NCI-H146 (cell line): Measurements from ENCODE around the gene WNT10A.

Experiments used
- DNase-seq: peaks from one replicate; lab custom pipeline; 2025; lab: John Stamatoyannopoulos, UW

The WNT10A gene

GRCh38 chr2:218857371-218858137, 23.1 kb upstream of the WNT10A start:
- no peak for DNase-seq

DNA sequence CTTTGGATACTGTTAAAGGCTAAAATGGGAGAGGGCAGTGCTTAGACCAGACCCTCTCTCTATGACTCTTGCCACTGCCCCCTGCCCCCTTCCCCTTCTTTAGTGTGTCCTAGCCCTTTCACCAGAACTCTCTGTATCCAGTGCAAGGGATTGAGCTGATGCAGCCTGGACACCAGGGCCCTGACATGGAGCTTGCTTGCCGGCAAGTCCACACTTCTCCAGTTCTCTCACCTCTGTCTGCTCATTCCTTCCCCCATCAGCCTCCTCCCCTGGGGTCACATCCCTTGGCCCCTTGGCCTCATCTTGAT, 22.6 kb upstream of the WNT10A start:
- DNase-seq, result no peak

- no peak for DNase-seq
Observed at GRCh38 chr2:218858671-218859555, 21.7 kb upstream of the WNT10A start.

GRCh38 chr2:218859556-218859987, 21.1 kb upstream of the WNT10A start, which contains the start of gene WNT6:
Gene WNT6 (plus strand): TSS chr2:218859805. CDS start chr2:218860038, 233 bp downstream.
- DNase-seq, result no peak

GRCh38 chr2:218859988-218860831, 20.4 kb upstream of the WNT10A start:
- no peak for DNase-seq

DNA sequence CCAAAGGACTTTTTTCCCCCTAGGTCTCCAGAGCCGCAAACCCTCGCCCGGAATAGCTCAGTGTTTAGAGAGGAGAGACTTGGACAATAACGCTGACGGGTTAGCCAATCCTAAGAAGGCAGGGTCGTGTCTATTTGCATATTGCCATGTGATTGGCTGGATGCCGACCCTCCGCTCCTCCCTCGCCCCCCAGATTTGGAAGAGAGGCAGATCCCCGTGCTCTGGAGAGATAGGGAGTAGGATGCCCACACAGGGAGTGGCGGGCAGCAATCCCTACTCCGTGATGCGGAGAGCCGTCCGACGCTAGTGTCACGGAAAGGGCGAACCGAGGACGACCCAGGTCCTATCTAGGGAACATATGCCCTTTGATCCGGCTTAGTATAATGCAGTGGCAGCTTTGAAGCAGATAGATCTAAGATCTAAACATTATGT, 19.7 kb upstream of the WNT10A start:
- peak; percentile 79 for DNase-seq

- DNase-seq, result no peak
Observed at GRCh38 chr2:218861645-218862318, 18.9 kb upstream of the WNT10A start.

- DNase-seq, result no peak
Observed at GRCh38 chr2:218863021-218863520, 17.6 kb upstream of the WNT10A start.

DNA sequence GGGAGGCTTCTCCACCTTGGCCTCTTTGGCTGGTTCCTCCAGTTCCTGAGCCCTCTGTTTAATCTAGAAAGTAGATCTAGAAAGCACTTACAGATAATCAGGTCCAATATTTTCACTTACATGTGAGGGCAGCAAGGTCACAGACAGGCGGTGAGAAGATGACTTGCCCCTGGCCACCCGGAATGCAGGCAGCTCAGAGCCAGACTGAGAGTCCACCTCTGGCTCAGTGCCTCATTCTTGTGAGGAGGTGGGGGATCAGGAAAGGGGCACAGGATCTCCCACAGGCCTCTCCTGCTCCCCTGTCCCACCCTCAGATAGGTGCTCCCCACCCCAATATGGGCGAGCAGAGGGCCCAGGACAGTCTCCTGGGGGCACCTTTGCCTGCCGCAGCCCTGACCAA, 15.3 kb upstream of the WNT10A start:
- DNase-seq, result no peak

GRCh38 chr2:218865999-218866398, 14.7 kb upstream of the WNT10A start:
- DNase-seq, result no peak

DNA sequence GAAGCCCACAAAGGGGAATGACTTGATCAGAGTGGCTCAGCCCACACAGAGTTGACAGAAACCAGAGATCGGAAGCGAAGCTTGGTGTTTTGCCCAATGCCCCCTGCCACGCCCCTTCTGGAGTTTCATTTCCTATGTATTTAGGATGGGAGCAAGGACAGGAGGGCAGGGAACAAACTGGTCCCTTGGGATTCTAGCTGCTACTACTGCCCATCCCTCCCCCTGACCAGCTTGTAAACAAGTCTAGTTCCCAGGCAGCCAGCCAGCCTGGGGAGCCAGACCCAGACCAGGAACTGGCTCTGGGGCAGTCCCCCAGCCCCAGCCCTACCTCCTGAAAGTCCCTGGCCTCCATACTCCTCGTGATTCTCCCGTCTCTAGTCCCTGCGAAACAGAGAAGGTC, 12.8 kb upstream of the WNT10A start:
- no peak for DNase-seq

DNA sequence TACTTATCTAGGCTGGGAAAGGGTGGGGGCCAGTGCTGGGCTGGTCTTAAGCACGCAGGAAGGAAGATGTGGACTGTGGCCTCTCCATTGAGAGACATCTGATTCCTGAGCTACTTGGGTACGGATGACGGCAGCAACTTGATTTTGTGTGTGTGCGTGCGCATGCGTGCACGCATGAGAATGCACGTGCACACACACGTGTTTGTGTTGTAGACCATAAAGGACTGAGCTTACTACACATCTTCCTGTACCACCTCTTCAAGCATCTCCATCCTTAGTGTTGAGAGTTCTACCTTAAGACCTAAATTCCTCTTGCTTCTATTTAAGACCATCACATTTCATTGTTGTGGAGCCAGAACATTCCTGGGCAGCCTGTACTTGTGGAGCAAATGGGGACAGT, 11.6 kb upstream of the WNT10A start:
- DNase-seq, result no peak

- no peak for DNase-seq
Observed at GRCh38 chr2:218870984-218871344, 9.7 kb upstream of the WNT10A start.

GRCh38 chr2:218871345-218872302, 9.0 kb upstream of the WNT10A start:
- no peak for DNase-seq

- DNase-seq, result no peak
Observed at GRCh38 chr2:218872645-218873358, 7.8 kb upstream of the WNT10A start.

DNA sequence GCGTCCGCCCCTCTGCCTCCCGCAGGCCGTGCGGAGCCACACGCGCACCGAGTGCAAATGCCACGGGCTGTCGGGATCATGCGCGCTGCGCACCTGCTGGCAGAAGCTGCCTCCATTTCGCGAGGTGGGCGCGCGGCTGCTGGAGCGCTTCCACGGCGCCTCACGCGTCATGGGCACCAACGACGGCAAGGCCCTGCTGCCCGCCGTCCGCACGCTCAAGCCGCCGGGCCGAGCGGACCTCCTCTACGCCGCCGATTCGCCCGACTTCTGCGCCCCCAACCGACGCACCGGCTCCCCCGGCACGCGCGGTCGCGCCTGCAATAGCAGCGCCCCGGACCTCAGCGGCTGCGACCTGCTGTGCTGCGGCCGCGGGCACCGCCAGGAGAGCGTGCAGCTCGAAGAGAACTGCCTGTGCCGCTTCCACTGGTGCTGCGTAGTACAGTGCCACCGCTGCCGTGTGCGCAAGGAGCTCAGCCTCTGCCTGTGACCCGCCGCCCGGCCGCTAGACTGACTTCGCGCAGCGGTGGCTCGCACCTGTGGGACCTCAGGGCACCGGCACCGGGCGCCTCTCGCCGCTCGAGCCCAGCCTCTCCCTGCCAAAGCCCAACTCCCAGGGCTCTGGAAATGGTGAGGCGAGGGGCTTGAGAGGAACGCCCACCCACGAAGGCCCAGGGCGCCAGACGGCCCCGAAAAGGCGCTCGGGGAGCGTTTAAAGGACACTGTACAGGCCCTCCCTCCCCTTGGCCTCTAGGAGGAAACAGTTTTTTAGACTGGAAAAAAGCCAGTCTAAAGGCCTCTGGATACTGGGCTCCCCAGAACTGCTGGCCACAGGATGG, 7.1 kb upstream of the WNT10A start:
- DNase-seq, result no peak

DNA sequence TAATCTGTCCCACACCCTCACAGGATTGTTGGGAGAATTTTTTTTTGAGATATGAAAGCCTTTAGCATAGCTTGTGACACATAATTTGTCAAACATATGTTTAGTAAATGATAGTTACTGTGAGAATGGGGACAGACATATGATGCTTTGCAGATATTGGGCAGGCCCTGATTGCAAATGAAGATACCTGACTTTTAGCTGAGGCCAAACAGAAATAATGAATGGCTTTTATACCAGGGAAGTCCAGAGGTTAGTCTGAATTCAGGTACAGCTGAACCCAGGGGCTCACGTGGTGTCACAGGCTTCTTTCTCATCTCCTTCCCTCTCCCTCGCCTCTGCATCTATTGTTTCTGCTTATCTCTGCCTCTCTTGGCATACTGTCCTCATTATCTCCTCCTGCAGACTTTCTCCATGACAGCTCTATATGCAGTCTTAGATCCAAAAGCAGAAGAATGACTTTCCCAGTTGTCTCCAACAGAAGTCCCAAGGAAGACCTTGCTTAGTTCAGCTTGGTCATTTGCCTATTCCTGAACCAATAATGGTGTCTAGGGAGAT, 4.9 kb upstream of the WNT10A start:
- no peak for DNase-seq

- peak; percentile 34 for DNase-seq
Observed at GRCh38 chr2:218876562-218877219, 4.0 kb upstream of the WNT10A start.
